T-cell (primary cell): ENCODE data around the gene DCN. TPM values are rescaled to one million over a fixed set of nuclear protein-coding genes. Genes with fewer than 3 reads are reported as not detected.

ENCODE experiments used
- ATAC-seq, 4 experiments: fragments of 200-7000 bp in 3 of 4; fragments of 150-1000 bp in 1 of 4; cut with Tn5 transposase; replicated peaks in 1 of 4; 1 replicate in 3 of 4; 2 replicates in 1 of 4; pipeline ENCODE4 v1.10.0; 2021; ENCODE audit warnings: moderate library complexity in 3 of 4, mild to moderate bottlenecking in 2 of 4, moderate number of reproducible peaks in 1 of 4
- CTCF ChIA-PET, 2 donors: fragments of 300-600 bp; sonication (Branson Sonifier 250); formaldehyde crosslinking; loops; one replicate each; lab custom pipeline; 2022; ENCODE audit warnings: antibody characterized with exemption in 2 of 2; lab: Charles Lee
- POLR2A ChIA-PET, 2 donors: fragments of 300-600 bp; sonication (Branson Sonifier 250); formaldehyde crosslinking; loops; one replicate each; lab custom pipeline; 2022; ENCODE audit warnings: antibody characterized with exemption in 2 of 2; lab: Charles Lee
- DNase-seq, 35 experiments: peaks; one replicate each; pipeline versions ENCODE4 v3.0.0 to v3.0.0-alpha.2; 2013 to 2023
- H3K27ac ChIP-seq: one replicate; pipeline ENCODE4 v1.5.1; 2013; ENCODE audit warnings: low read length
- H3K27me3 ChIP-seq, 2 experiments: replicated peaks in 1 of 2; 1 replicate in 1 of 2; 2 replicates in 1 of 2; pipeline versions ENCODE4 v1.6.1 to v1.7.0; 2013; ENCODE audit warnings: low read length in 1 of 2, mixed read lengths in 1 of 2; ENCODE audit not compliant: control insufficient read depth in 2 of 2, insufficient read depth in 2 of 2; ENCODE audit errors: extremely low read depth in 1 of 2
- H3K36me3 ChIP-seq, 2 donors: 1 replicate in 1 of 2; 2 replicates in 1 of 2; pipeline versions ENCODE4 v1.6.1 to v1.7.0; 2013; ENCODE audit warnings: low read length in 1 of 2; ENCODE audit not compliant: control insufficient read depth in 2 of 2, insufficient read depth in 1 of 2; ENCODE audit errors: extremely low read depth in 1 of 2
- H3K4me1 ChIP-seq, 2 experiments: 1 replicate in 1 of 2; 2 replicates in 1 of 2; pipeline versions ENCODE4 v1.6.1 to v1.7.0; 2013; ENCODE audit warnings: low read length in 2 of 2, mixed read lengths in 1 of 2; ENCODE audit not compliant: insufficient read depth in 2 of 2, control insufficient read depth in 1 of 2; ENCODE audit errors: extremely low read depth in 1 of 2
- H3K4me3 ChIP-seq, 2 donors: 1 replicate in 1 of 2; 2 replicates in 1 of 2; pipeline versions ENCODE4 v1.5.1 to v1.7.0; 2013; ENCODE audit warnings: mild to moderate bottlenecking in 2 of 2, low read length in 1 of 2, moderate library complexity in 1 of 2; ENCODE audit not compliant: control insufficient read depth in 1 of 2; ENCODE audit errors: extremely low read depth in 1 of 2
- H3K9me3 ChIP-seq: 2 replicates; pipeline ENCODE4 v1.7.0; 2013
- H3K27ac Mint-ChIP-seq, 2 donors: one replicate each; pipeline ENCODE4 v1.8.0; 2020 to 2021; ENCODE audit warnings: mild to moderate bottlenecking in 2 of 2, mixed read lengths in 2 of 2
- H3K27me3 Mint-ChIP-seq, 2 donors: one replicate each; pipeline ENCODE4 v1.8.0; 2021 to 2022; ENCODE audit warnings: mixed read lengths in 2 of 2
- H3K36me3 Mint-ChIP-seq: one replicate; pipeline ENCODE4 v1.8.0; 2021; ENCODE audit warnings: mixed read lengths
- H3K4me1 Mint-ChIP-seq, 3 donors: one replicate each; pipeline ENCODE4 v1.8.0; 2020 to 2022; ENCODE audit warnings: mixed read lengths in 3 of 3, mild to moderate bottlenecking in 1 of 3
- H3K4me3 Mint-ChIP-seq, 3 donors: one replicate each; pipeline ENCODE4 v1.8.0; 2020 to 2022; ENCODE audit warnings: mild to moderate bottlenecking in 3 of 3, mixed read lengths in 3 of 3, moderate library complexity in 3 of 3
- H3K9me3 Mint-ChIP-seq, 3 donors: one replicate each; pipeline ENCODE4 v1.8.0; 2020 to 2022; ENCODE audit warnings: mixed read lengths in 3 of 3
- WGBS: methylation state at CpG from one replicate; pipeline ENCODE4 v1.1.5; 2013; ENCODE audit warnings: missing lambda C conversion rate; ENCODE audit not compliant: insufficient coverage; 5-methylcytosine and 5-hydroxymethylcytosine counted together
- total RNA-seq, 35 experiments: library from RNA in 6 of 35; stranded (reverse) in 6 of 35; fragments of 120-200 nt in 1 of 35; gene quantifications; one replicate each; pipeline versions ENCODE4 v1.2.1 to v1.2.4 and lab custom pipeline; 2013 to 2026

The DCN gene
- total RNA-seq, 5 donors from 2014 or later (not counting 1 experiment from before 2014, with no cell fraction given): 3.4 to 6.9 (median 6.8) TPM; not detected in 2

DNA sequence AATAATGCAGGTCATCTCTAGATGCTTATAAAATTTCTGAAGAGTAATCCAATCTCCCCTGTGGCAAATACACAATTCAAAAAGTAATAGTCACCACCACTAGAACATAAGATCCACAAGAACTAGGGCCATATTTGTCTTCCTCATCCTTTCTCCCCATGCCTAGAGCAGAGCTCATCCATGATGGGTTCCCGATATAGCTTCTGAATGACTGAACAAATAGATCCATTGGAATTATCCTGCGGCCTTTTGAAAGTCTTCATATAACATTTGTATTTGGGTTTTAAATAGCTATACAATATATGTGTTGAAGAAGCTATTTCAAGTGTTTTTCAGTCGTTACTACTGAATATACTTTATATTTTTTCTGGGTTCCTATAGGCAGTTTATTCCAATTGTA, 5.7 kb downstream of the DCN start:
- CTCF ChIA-PET: interaction anchor here in 1 of 2 donors (0.9 kb wide), 1 partner anchor 9 kb away, joined by 3 read pairs; no protein-coding TSS in a partner anchor
- Mint-ChIP-seq H3K36me3 (no peaks in the 10 kb centered on the region), H3K27ac (no peak overlapping the region), H3K4me1 (peaks cover 0 to 3% (median 0%) of the 10 kb centered on the region in 3 donors), H3K27me3 (peaks cover 0 to 5% of the 10 kb centered on the region in 2 donors), H3K4me3 (no peak overlapping the region), H3K9me3 (no peaks in the 10 kb centered on the region)
- no CpG with 5 or more reads among the region's 3 CpGs for WGBS
- Histone ChIP-seq H3K4me3 (no peak overlapping the region), H3K4me1 (no peaks in the 10 kb centered on the region), H3K36me3 (no peaks in the 10 kb centered on the region), H3K27me3 (no peaks in the 10 kb centered on the region), H3K9me3 (no peaks in the 10 kb centered on the region), H3K27ac (no peak overlapping the region)
- POLR2A ChIA-PET: no interaction called here
- ATAC-seq (no peak), DNase-seq (no peak)

GRCh38 chr12:91176358-91176757, 6.3 kb downstream of the DCN start:
- Mint-ChIP-seq H3K27me3 (peaks cover 0 to 5% of the 10 kb centered on the region in 2 donors), H3K4me3 (no peak overlapping the region), H3K9me3 (no peaks in the 10 kb centered on the region), H3K4me1 (peaks cover 0 to 3% (median 0%) of the 10 kb centered on the region in 3 donors), H3K36me3 (no peaks in the 10 kb centered on the region), H3K27ac (no peak overlapping the region)
- no peak for ATAC-seq
- Histone ChIP-seq H3K36me3 (no peaks in the 10 kb centered on the region), H3K9me3 (no peaks in the 10 kb centered on the region), H3K27me3 (no peaks in the 10 kb centered on the region), H3K27ac (no peak overlapping the region), H3K4me3 (no peak overlapping the region), H3K4me1 (no peaks in the 10 kb centered on the region)
- CTCF ChIA-PET: interaction anchor here in 1 of 2 donors (0.9 kb wide), 1 partner anchor 8 kb away, joined by 3 read pairs; no protein-coding TSS in a partner anchor
- DNase-seq: no peak
- POLR2A ChIA-PET: interaction anchor here in 1 of 2 donors (0.7 kb wide), 1 partner anchor 13 kb away, joined by 3 read pairs; no protein-coding TSS in a partner anchor
- no CpG with 5 or more reads among the region's 2 CpGs for WGBS

GRCh38 chr12:91173124-91173523, 9.5 kb downstream of the DCN start:
- no peak overlapping the region for H3K27ac Mint-ChIP-seq
- Histone ChIP-seq H3K27me3 (no peaks in the 10 kb centered on the region), H3K36me3 (no peaks in the 10 kb centered on the region), H3K4me1 (no peaks in the 10 kb centered on the region), H3K9me3 (no peaks in the 10 kb centered on the region), H3K27ac (no peak overlapping the region), H3K4me3 (no peak overlapping the region)
- H3K36me3 Mint-ChIP-seq: no peaks in the 10 kb centered on the region
- ATAC-seq: no peak
- H3K9me3 Mint-ChIP-seq: no peaks in the 10 kb centered on the region
- no peak for DNase-seq
- no peak overlapping the region for H3K4me3 Mint-ChIP-seq
- peaks cover 0 to under 1% (median 0%) of the 10 kb centered on the region in 3 donors for H3K4me1 Mint-ChIP-seq
- ChIA-PET CTCF (no interaction called here), POLR2A (no interaction called here)
- H3K27me3 Mint-ChIP-seq: peaks cover 0 to 5% of the 10 kb centered on the region in 2 donors
- 100% methylated on average over 1 of the region's 1 CpG for WGBS

GRCh38 chr12:91172096-91172495, 10.5 kb downstream of the DCN start:
- H3K4me1 ChIP-seq: no peaks in the 10 kb centered on the region
- no peaks in the 10 kb centered on the region for H3K9me3 ChIP-seq
- no peaks in the 10 kb centered on the region for H3K36me3 ChIP-seq
- Mint-ChIP-seq H3K4me1 (no peaks in the 10 kb centered on the region), H3K4me3 (no peak overlapping the region), H3K27ac (no peak overlapping the region), H3K27me3 (peaks cover 0 to 5% of the 10 kb centered on the region in 2 donors), H3K36me3 (no peaks in the 10 kb centered on the region), H3K9me3 (no peaks in the 10 kb centered on the region)
- ChIA-PET POLR2A (no interaction called here), CTCF (no interaction called here)
- DNase-seq: no peak
- ATAC-seq: no peak
- H3K27ac ChIP-seq: no peak overlapping the region
- H3K4me3 ChIP-seq: no peak overlapping the region
- no peaks in the 10 kb centered on the region for H3K27me3 ChIP-seq

- Mint-ChIP-seq H3K9me3 (no peaks in the 10 kb centered on the region), H3K27ac (no peak overlapping the region), H3K27me3 (peaks cover 0 to 5% of the 10 kb centered on the region in 2 donors), H3K4me3 (no peak overlapping the region), H3K4me1 (no peaks in the 10 kb centered on the region), H3K36me3 (no peaks in the 10 kb centered on the region)
- no peak for ATAC-seq
- Histone ChIP-seq H3K36me3 (no peaks in the 10 kb centered on the region), H3K4me1 (no peaks in the 10 kb centered on the region), H3K27me3 (no peaks in the 10 kb centered on the region), H3K4me3 (no peak overlapping the region), H3K9me3 (no peaks in the 10 kb centered on the region), H3K27ac (no peak overlapping the region)
- no peak for DNase-seq
- ChIA-PET POLR2A (no interaction called here), CTCF (no interaction called here)
- 50% methylated on average over 1 of the region's 2 CpGs for WGBS
Measured at GRCh38 chr12:91171476-91171875, 11.1 kb downstream of the DCN start.

DNA sequence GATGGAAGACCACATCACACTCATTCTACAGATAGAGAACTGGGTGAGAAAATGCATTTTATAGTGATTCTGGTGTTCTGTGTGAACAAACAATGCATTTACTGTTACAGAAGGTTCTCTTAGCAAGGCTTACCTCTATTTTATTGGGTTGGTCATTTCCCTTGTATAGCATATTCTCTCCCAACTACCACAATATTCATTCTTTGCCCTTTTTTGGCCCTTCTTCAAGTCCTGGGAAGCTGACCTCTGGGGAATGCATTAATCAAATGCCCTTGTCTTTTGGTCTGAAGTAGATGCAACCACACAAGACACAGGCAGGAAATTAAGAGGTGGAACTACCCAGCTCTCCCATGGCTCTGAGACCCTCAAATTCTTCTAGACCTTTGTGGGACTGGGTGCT, 19.5 kb downstream of the DCN start:
- ATAC-seq (no peak), DNase-seq (no peak)
- no peak overlapping the region for H3K27ac ChIP-seq
- no peaks in the 10 kb centered on the region for H3K9me3 Mint-ChIP-seq
- no peak overlapping the region for H3K27ac Mint-ChIP-seq
- no peaks in the 10 kb centered on the region for H3K4me1 ChIP-seq
- H3K9me3 ChIP-seq: no peaks in the 10 kb centered on the region
- no peaks in the 10 kb centered on the region for H3K27me3 Mint-ChIP-seq
- CTCF ChIA-PET: no interaction called here
- POLR2A ChIA-PET: no interaction called here
- no peaks in the 10 kb centered on the region for H3K36me3 Mint-ChIP-seq
- no peaks in the 10 kb centered on the region for H3K27me3 ChIP-seq
- no peaks in the 10 kb centered on the region for H3K4me1 Mint-ChIP-seq
- H3K4me3 Mint-ChIP-seq: no peak overlapping the region
- H3K4me3 ChIP-seq: no peak overlapping the region
- no peaks in the 10 kb centered on the region for H3K36me3 ChIP-seq

DNA sequence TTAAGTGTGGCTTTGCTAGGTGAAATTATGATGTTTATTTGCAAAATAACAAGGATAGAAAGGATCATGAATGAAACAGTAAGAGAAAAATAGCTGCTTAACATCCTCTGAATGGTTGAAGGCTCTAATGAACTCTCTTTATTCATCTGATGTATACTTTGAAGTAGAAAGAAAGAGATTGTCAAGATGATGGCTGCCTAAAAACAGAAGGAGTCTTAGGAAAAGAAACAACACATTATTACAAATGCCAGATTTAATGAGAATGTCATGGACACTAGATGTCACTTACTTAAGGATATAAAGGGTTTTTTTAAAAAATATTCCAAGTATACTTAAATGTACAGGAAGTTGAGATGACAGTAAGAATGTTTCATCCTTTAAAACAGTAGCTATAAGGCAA, 21.6 kb downstream of the DCN start:
- no peaks in the 10 kb centered on the region for H3K27me3 ChIP-seq
- ATAC-seq (no peak), DNase-seq (no peak)
- no peaks in the 10 kb centered on the region for H3K4me1 ChIP-seq
- H3K9me3 Mint-ChIP-seq: no peaks in the 10 kb centered on the region
- H3K4me3 ChIP-seq: no peak overlapping the region
- H3K36me3 ChIP-seq: no peaks in the 10 kb centered on the region
- CTCF ChIA-PET: no interaction called here
- no peaks in the 10 kb centered on the region for H3K4me1 Mint-ChIP-seq
- H3K27ac Mint-ChIP-seq: no peak overlapping the region
- no peaks in the 10 kb centered on the region for H3K36me3 Mint-ChIP-seq
- H3K9me3 ChIP-seq: no peaks in the 10 kb centered on the region
- POLR2A ChIA-PET: no interaction called here
- no peak overlapping the region for H3K4me3 Mint-ChIP-seq
- no peak overlapping the region for H3K27ac ChIP-seq
- H3K27me3 Mint-ChIP-seq: no peaks in the 10 kb centered on the region
